Anterior cingulate cortex (tissue), 58 donors: ENCODE data around the gene NID1.

Experiments used
- DNase-seq, 58 donors: peaks; one replicate each; lab custom pipeline; 2025; lab: John Stamatoyannopoulos, UW

The NID1 gene, protein sequence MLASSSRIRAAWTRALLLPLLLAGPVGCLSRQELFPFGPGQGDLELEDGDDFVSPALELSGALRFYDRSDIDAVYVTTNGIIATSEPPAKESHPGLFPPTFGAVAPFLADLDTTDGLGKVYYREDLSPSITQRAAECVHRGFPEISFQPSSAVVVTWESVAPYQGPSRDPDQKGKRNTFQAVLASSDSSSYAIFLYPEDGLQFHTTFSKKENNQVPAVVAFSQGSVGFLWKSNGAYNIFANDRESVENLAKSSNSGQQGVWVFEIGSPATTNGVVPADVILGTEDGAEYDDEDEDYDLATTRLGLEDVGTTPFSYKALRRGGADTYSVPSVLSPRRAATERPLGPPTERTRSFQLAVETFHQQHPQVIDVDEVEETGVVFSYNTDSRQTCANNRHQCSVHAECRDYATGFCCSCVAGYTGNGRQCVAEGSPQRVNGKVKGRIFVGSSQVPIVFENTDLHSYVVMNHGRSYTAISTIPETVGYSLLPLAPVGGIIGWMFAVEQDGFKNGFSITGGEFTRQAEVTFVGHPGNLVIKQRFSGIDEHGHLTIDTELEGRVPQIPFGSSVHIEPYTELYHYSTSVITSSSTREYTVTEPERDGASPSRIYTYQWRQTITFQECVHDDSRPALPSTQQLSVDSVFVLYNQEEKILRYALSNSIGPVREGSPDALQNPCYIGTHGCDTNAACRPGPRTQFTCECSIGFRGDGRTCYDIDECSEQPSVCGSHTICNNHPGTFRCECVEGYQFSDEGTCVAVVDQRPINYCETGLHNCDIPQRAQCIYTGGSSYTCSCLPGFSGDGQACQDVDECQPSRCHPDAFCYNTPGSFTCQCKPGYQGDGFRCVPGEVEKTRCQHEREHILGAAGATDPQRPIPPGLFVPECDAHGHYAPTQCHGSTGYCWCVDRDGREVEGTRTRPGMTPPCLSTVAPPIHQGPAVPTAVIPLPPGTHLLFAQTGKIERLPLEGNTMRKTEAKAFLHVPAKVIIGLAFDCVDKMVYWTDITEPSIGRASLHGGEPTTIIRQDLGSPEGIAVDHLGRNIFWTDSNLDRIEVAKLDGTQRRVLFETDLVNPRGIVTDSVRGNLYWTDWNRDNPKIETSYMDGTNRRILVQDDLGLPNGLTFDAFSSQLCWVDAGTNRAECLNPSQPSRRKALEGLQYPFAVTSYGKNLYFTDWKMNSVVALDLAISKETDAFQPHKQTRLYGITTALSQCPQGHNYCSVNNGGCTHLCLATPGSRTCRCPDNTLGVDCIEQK

DNA sequence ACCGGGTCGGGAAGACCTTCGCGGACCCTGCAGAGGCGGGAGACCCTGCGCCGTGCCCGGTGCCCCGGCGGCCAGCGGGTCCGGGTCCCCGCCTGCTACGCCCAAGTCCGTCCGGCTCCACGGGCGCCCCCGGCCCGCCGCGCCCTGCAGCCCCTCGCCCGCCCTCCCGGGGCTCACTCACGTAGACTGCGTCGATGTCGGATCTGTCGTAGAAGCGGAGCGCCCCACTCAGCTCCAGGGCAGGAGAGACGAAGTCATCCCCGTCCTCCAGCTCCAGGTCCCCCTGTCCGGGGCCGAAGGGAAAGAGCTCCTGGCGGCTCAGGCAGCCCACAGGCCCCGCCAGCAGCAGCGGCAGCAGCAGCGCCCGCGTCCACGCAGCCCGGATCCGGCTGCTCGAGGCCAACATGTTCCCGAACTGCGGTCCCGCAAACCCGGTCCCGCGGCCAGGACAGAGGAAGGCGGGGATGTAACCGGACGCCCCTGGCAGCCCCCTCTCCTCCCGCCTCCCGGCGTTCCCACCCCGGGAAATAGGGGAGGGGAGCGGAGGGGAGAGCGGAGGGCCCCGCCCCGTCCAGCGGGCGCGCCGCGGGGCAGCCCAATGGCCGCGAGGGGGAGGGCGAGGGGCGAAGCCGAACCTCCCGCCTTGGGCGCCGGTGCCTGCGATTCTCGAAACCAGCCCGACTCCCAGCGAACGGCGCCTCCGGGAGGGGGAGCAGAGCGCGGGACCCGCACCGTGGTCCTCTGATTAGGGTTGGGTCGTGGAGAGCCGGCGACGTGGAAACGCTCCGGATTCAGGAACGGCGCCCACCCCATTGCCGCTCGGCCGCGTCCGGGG is at the start of gene NID1:
Gene NID1 (minus strand): TSS at position 417 of the 835 bp plus-strand sequence. CDS start 11 bp downstream, at position 406.
- DNase-seq: peak in 43 of 58 donors; percentile 3 to 69 (median 37)

GRCh38 chr1:236114076-236114747 is 49.3 kb upstream of the NID1 start:
- DNase-seq: no peak

DNA sequence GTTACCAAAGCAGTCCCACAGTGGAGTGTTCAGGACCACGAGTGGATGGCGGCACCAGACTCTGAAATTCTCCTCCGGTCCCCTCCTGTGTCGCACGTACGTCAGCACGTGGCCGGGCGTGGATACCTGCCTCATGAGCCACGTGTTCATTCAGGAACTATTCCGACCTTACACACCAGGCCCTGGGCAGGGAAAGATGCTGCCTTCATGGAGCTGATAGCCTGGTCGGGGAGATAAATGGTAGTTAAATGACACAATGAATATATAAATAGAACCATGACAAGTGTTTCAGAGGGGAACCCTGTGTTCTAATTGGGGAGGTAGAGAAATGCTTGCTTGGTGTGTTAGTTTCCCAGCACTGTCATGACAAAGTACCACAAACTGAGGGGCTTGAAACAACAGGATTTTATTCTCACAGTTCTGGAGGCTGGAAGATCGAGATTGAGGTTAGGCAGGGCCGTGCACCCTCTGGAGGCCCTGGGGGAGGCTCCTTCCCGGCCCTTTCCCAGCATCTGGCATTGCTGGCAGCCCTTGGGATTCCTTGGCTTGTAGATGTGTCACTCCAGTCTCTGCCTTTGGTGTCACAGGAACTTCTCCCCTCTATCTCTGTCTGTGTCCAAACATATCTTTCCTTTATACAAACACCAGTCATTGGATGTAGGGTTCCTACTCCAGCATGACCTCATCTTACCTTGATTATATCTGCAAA is 48.6 kb upstream of the NID1 start:
- DNase-seq: no peak

- no peak for DNase-seq
Measured at GRCh38 chr1:236112332-236112627, 47.4 kb upstream of the NID1 start.

- no peak for DNase-seq
Measured at GRCh38 chr1:236111527-236112331, 46.8 kb upstream of the NID1 start.

- no peak for DNase-seq
Measured at GRCh38 chr1:236110137-236110536, 45.2 kb upstream of the NID1 start.

DNA sequence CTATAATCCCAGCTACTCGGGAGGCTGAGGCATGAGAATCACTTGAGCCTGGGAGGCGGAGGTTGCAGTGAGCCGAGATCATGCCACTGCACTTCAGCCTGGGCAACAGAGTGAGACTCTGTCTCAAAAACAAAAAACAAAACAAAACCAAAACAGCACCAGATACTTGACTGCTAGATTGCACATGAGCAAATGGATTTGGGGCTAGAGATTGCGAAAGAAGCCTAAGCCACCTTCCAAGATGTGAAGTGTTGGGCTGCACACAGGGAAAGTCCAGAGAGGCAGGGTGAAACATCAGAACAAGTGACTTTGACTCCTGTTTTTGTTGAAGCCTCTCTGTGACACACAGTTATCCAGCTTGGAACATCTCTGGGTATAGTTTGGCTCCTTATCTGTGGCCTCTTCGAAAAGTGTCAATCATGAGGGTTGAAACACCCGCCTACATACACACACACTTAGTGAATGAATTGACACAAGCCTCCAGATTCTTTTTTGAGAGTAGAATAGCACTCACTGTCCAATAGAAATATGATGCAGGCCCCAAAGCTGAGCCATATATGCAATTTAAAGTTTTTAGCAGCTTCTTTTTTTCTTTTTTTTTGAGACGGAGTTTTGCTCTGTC is 43.2 kb upstream of the NID1 start:
- DNase-seq: no peak

GRCh38 chr1:236107121-236107907 is 42.4 kb upstream of the NID1 start:
- DNase-seq: no peak

DNA sequence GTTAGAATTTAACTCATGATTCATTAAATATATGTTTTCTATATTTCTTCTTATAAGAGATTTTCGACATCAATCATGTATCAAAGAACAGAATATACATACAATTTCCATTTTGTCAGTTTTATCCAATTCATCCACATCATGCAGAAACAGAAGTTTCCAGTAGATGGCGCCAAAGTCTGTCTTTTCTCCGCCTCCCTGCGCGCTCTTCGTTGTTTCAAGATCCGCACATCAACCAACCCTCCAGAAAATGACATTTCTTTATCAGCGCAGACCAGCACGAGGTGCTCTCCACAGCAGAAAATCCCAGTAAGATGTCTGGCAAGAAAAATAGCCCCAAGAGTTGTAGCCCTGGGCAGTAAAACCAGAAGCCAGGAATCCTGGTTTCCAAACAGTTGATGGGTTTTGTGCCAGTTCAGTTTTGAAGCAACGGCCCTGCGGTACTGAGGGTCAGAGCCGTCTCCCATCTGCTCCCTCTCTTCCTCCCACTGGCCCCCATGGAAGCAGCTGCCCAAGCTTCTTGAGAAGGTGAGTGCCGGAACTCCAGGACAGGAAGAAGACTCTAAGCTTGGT is 38.8 kb upstream of the NID1 start:
- peak in 36 of 58 donors; percentile 2 to 60 (median 24) for DNase-seq

DNA sequence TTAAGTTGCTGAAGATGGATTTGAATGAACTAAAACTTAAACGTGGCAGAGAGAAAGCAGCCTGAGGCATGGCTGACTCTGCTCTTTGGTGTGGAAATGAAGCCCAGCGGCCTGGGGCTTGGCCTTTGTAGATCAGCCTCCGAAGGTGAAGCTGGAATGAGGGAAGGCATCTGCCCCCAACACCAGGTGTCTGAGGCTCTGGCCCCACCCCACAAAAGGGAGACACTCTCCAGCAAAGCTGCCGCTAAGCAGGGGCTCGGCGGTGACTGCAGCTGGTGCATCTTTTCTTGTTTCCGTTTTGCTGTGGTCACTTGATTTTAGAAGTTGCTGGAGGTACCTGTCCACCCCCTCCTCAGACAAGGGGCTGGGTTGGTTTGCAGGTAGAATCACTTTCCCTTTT is 38.2 kb upstream of the NID1 start:
- DNase-seq: no peak

GRCh38 chr1:236102611-236103010 is 37.7 kb upstream of the NID1 start:
- DNase-seq: no peak

GRCh38 chr1:236101233-236102200 is 36.6 kb upstream of the NID1 start:
- no peak for DNase-seq

GRCh38 chr1:236100799-236101198 is 35.9 kb upstream of the NID1 start:
- no peak for DNase-seq

DNA sequence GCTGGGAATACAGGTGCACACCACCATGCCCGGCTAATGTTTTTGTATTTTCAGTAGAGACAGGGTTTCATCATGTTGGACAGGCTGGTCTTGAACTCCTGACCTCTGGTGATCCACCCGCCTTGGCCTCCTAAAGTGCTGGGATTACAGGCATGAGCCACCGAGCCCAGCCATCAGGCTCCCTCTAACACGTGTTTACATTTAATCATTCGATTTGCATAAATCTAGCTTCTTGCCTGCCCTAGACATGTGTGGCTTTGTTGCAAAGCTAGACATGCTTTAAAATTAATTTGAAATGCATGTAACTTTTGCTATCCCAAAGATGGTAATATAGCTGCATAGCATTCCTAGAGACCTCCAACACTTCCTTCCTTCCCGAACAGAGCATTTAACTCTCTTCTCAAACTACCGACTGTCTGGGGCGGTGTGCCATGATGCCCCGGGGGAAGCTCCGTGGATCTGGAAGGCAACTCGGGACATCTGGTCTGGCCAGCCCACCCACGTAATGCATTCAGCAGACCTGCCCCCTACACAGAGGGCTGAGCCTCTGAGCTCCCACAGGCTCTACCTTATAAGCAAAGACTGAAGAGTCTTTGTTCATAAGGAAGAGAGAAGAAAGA is 34.6 kb upstream of the NID1 start:
- DNase-seq: no peak

GRCh38 chr1:236098267-236098666 is 33.4 kb upstream of the NID1 start:
- no peak for DNase-seq
